Measurements from ENCODE around the gene ISCA1.
"Not testable (repeated sequence)": the region's sequence is repeated elsewhere in the genome, so short reads cannot be mapped to it uniquely, and the experiment has no call there.

ISCA1 gene

GRCh38 chr9:86282077-86282978 lies at the start of gene ISCA1:
Gene ISCA1 (minus strand): TSS chr9:86282538. CDS start chr9:86282458, 80 bp downstream.
- peak; percentile 85 for DNase-seq (ENCODE audit: low spot score)

- no peak for DNase-seq (ENCODE audit: low spot score)
Observed at GRCh38 chr9:86330186-86330585, 47.8 kb upstream of the ISCA1 start.

GRCh38 chr9:86329649-86330048 lies 47.3 kb upstream of the ISCA1 start:
- DNase-seq (ENCODE audit: low spot score), result no peak

DNA sequence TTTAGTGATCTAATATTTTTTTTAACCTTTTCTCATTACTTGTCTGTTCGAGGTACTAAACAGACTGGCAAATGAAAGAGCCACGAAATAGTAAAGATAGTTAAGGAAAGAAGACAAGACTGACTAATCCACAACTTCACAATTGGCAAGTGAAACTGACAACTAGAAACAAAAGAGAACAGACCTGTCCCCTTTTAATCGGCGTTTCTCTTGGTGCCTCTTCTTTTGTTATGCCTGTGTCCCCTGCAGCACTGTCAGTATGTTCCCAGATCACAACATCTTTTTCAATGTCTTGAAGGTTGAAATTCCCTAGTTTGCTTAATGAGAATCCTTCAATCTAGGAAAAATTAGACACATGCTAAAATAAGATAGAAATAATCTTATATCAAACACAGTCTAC lies 45.8 kb upstream of the ISCA1 start:
- no peak for DNase-seq (ENCODE audit: low spot score)

DNA sequence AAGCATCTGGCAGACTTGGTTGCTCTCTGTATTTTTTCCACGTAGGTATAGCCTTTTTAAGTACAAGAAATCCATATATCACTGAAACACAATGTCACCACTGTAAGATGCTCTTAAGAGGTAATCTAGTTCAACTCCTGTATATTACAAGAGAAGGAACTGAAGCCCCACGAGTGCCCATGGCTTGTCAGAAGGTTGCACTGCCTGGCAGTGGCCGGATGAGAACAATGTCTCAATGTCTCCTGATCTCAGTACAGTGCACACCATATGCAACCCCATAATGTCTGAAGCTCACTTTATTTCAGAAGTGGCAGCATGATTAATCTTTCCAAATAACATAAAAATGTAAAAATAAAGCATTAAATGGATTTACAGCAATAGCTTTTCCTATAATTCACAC lies 44.2 kb upstream of the ISCA1 start:
- DNase-seq (ENCODE audit: low spot score), result no peak

- no peak for DNase-seq (ENCODE audit: low spot score)
Observed at GRCh38 chr9:86324901-86325300, 42.6 kb upstream of the ISCA1 start.

DNA sequence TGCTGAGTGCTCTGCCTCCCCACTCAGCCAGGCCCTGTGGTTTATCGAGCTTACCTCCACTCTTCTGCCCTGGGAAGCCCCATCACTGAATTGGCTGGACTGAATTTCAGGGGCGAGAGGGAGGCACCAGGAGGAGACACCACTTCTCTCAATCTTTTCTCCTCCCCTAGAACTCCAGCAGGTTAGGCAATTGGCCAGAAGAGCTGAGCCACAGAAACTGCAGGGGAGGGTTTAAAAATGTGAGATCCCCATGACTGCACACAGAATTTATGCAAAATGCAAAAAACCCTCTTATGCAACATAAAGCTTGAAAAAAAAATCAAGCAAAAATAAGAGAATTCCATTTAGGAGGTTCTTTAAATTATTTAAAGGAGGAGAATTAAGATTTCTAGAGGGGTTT lies 42.0 kb upstream of the ISCA1 start:
- no peak for DNase-seq (ENCODE audit: low spot score)

- no peak for DNase-seq (ENCODE audit: low spot score)
Observed at GRCh38 chr9:86322973-86323644, 40.8 kb upstream of the ISCA1 start.

DNA sequence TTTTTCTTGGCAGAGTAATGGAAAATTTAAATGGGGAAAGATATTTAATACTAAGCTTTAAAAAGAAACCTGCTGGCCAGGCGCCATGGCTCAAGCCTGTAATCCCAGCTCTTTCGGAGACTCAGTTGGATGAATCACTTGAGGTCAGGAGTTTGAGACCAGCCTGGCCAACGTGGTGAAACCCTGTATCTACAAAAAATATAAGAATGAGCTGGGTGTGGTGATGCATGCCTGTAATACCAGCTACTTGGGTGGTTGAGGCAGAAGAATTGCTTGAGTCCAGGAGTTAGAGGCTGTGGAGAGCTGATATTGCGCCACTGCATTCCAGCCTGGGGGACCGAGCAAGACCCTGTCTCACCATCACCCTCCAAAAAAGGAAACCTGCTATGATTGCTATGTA lies 39.0 kb upstream of the ISCA1 start:
- DNase-seq (ENCODE audit: low spot score), result no peak

GRCh38 chr9:86318187-86318586 lies 35.8 kb upstream of the ISCA1 start:
- no peak for DNase-seq (ENCODE audit: low spot score)

DNA sequence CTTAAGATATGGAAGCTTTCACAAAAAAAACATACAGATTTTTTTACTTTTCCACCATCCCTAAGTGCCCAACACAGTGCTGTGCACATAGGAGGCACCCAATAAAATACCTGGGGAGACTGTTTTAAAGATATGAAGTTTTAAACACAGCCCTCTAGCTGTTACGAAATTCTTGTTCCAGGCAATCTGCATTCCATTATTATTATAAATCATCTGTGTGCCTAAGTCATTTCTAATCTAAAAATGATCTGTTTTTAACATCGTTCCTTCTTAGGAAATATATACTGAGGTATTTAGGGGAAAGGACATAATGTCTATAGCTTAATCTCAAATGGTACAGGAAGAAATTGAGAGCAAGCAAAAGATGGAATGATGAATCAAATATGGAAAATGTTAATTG lies 32.7 kb upstream of the ISCA1 start:
- no peak for DNase-seq (ENCODE audit: low spot score)

DNA sequence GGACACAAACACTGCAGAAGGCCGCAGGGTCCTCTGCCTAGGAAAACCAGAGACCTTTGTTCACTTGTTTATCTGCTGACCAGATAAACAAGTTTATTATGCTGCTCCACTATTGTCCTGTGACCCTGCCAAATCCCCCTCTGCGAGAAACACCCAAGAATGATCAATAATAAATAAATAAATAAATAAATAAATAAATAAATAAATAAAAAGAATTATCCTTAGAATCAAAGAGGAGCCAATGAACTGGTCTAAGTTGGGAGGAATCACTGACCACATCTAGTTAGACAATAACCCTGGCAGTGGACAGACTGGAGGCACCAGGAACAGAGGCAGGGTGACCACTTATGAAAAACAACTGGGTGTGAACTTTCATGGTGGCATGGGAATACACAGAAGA lies 30.6 kb upstream of the ISCA1 start:
- DNase-seq (ENCODE audit: low spot score), result not testable (repeated sequence)

DNA sequence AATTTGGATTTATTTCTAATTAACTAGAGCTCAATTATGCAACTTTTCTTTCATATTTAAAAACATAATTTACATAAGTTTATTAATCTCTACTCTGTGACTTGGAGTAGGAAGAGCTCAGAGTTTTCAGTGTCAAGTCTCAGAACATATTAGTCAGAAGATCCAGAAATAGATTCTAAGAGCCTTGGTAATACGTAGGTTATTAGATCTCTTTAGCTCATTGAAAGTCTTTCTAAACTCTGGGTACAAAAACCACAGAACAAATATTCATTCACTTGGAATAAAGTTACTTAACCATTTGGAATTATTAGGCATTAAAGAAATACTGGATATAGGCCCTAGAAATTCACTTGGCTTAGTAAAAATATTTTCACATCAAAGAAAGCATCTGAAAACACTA lies 26.3 kb upstream of the ISCA1 start:
- DNase-seq (ENCODE audit: low spot score), result no peak

DNA sequence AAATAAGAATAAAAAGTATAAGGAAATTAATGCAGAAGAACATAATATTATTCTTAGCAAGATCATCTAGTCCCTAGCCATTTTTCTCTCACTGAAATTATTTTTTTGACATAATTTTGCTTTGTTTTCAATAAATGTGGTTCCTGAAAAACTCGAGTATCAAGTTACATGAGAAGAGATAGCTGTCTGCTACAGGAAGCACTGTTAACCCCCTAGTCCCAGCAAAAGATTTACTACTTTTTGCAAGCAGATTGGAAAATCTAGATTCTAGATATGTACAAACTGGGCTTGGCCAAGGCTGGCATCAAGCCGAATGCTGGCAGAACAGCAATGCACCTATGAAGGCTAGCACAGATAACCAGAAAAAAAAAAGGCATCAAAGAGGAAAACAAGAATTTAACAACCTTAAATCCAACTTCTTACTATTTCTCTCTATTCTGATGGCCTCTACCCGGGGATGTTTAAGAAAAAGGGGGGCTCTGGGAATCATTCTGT lies 21.9 kb upstream of the ISCA1 start:
- no peak for DNase-seq (ENCODE audit: low spot score)

DNA sequence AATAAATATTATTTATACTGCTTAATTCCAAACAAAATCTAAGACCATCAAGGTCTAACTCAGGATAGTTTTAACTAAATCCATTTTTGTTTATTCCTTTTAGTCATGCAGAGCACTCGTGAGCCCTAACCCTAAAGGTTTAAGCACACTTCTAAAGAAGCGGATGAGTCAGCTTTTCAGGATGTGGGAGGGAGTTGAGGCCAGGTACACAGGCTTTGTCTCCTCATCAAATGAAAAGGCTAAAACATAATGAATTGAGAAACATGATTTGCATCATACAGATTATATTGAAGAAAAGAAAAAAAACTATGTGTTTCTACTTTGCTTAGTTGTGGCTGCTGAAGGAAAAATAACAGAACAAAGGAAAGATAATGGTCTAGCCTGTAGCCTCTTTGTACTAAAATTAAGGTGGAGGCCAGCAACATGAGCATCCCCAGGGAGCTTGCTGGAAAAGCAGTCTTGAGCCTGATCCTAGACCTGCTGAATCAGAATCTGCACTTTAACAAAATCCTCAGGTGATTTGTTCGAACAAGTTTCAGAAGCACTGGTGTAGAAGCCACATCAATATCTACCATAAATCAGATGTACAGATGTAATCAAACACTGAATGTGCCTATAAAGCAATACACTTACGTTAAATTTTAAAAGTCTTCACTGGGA lies 21.1 kb upstream of the ISCA1 start:
- DNase-seq (ENCODE audit: low spot score), result no peak

DNA sequence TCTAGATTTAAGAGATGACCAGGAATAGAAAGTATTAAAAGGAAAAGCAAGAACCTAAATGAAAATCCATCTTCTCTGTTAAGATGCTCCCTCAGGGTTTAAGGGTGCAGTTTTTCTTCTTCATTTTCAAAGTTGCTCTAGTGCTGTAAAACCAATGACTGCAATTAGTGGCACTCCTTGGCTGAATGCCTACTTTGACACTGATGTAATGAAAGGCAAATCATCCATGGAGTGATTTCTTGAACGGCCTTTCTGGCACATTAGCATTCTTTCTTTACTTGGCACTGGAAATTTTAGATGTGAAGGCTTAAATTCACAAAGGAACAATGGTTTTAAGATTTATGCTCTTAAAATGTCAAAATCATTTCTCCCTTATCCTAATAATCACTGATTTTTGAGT lies 19.3 kb upstream of the ISCA1 start:
- no peak for DNase-seq (ENCODE audit: low spot score)

DNA sequence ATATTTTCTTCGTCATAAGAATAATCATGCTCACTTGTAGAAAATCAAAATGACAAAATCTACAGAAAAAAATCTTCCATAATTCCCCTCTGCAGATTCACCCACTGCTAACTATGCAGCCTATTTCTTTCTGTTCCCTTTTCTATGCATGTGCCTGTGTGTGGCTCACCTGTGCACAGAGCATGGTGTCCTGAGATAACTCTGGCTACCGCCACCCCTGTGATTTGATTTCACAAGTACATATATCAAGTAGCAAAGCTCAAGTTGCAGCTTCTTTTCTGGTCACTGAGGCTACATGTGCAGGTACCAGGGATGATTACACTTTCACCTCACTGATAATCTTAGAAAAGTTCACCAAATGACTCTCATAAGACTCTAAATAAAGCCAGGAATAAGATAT lies 18.4 kb upstream of the ISCA1 start:
- no peak for DNase-seq (ENCODE audit: low spot score)

GRCh38 chr9:86298873-86299272 lies 16.5 kb upstream of the ISCA1 start:
- no peak for DNase-seq (ENCODE audit: low spot score)

GRCh38 chr9:86290341-86290740 lies 8.0 kb upstream of the ISCA1 start:
- peak; percentile 48 for DNase-seq (ENCODE audit: low spot score)

DNA sequence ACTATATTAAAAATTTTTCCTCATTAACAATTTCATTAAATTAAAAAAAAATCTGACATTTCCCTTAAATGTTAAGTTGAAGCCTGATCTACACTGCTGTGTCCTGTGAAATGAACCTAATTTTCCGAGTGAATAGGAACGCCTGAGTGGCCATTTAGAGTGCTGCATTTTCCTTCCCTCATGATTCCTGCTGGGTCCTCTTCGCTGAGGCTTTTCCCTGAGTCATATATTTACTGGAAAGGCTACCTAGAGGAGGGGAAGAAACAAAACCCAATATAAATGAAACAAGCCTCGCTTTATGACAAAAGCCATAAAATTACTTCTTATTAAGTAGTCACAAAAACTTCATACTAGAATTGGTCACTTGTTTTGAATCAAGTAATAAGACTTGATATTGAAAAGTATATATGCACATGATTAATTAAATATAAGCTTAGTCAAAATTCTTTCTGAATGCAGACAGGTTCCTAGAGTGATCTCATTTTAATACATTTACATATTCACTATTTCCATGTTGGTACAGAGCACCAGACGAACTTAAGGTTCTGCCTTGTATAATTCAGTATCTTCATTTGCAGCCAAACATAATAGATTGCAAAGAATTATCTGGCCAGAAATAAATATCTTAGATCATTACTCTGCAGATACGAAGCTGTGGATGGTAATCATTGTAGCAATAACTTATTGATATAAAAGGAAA lies 6.3 kb upstream of the ISCA1 start:
- DNase-seq (ENCODE audit: low spot score), result no peak

GRCh38 chr9:86287013-86287412 lies 4.7 kb upstream of the ISCA1 start:
- DNase-seq (ENCODE audit: low spot score), result no peak

- no peak for DNase-seq (ENCODE audit: low spot score)
Observed at GRCh38 chr9:86286278-86286677, 3.9 kb upstream of the ISCA1 start.
